ENCODE measurements around the gene HERC3. TPM values are rescaled to one million over a fixed set of nuclear protein-coding genes. Genes with fewer than 3 reads are reported as not detected.

HERC3 gene
- polyA plus RNA-seq, 1 donor from 2014 or later = 32.6 TPM

DNA sequence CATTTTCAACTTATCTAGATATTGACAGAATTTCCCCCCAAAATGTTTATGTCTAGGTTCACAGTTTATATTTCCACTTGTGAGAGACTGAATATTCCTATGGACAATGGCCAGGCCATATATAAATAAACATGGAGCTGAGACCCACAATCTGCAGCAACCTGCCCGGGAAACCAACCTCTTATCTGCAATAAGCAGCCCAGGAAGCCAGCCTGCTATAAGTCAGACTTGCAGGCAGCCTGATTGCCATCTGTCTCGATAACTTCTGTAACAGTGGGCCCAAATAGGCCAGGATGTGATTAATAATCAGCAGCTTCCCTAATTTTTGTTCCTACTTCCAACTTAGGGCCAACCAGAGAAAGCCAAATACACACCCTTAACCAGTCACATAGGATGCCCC is 110.5 kb downstream of the HERC3 start:
- H3K36me3 Mint-ChIP-seq = peaks cover 25% of the 10 kb centered on the region
- H3K4me3 Mint-ChIP-seq = no peak overlapping the region
- H3K4me1 Mint-ChIP-seq = peaks cover 2 to 4% (median 3%) of the 10 kb centered on the region in 3 donors
- no peaks in the 10 kb centered on the region for H3K27me3 Mint-ChIP-seq
- H3K27ac Mint-ChIP-seq = no peak overlapping the region
- H3K9me3 Mint-ChIP-seq = no peaks in the 10 kb centered on the region

DNA sequence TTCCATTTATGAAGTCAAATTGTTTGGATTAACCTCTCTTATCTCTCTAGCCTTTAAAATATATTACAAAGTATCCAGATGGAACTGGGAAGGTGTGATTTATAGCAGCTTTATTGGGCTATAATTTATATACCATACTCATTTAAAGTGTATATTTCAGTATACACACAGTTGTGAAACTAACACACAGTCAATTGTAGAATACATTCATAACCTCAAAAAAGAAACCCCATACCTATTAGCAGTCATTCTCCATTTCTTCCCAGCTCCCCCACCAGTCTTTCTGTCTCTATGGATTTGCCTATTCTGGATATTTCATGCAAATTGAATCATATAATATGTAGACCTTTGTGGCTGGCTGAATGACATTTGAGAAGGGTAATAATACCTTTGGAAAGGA is 112.9 kb downstream of the HERC3 start:
- Mint-ChIP-seq H3K27me3 (no peaks in the 10 kb centered on the region), H3K4me3 (no peak overlapping the region), H3K36me3 (peaks cover 33% of the 10 kb centered on the region), H3K4me1 (peaks cover 0 to 4% (median 0%) of the 10 kb centered on the region in 3 donors), H3K9me3 (no peaks in the 10 kb centered on the region), H3K27ac (peak overlapping the region in 1 of 3 donors; percentile 59)

DNA sequence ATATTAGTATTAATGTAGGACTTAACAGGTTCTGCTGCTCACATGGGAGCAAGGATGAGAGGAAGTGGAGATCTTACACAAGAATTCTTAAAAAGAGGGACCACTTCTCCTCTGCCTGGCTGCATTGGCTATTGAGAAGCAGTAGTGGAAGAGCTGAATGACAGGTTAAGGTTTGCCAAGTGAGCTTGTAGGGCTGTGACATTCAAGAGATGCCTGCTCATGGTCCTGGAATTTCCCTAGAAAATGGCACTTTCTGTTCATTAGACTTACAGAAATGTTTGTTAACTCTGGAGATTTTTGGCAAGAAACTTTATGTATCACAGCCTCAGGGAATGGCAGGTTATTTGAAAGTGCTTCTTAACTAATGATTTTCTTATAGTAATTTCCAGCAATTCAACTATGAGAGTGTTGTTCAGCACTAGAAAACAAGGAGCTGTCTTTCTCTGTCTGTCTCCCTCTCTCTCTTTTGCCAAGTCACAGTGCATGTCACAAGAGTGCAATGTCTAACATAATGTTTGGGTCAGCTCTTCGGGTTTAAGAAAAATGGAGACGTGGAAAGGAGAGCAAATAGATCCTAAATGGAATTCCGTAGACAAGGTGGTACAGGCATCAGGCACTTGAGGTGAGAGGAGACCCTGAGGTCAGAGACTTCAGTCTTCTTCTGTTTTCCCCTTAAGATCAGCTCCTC is 113.7 kb downstream of the HERC3 start:
- H3K4me3 Mint-ChIP-seq = no peak overlapping the region
- peaks cover 33% of the 10 kb centered on the region for H3K36me3 Mint-ChIP-seq
- H3K27me3 Mint-ChIP-seq = no peaks in the 10 kb centered on the region
- peak overlapping the region in 1 of 3 donors; percentile 59 for H3K27ac Mint-ChIP-seq
- H3K4me1 Mint-ChIP-seq = peaks cover 0 to 4% (median 0%) of the 10 kb centered on the region in 3 donors
- H3K9me3 Mint-ChIP-seq = no peaks in the 10 kb centered on the region

DNA sequence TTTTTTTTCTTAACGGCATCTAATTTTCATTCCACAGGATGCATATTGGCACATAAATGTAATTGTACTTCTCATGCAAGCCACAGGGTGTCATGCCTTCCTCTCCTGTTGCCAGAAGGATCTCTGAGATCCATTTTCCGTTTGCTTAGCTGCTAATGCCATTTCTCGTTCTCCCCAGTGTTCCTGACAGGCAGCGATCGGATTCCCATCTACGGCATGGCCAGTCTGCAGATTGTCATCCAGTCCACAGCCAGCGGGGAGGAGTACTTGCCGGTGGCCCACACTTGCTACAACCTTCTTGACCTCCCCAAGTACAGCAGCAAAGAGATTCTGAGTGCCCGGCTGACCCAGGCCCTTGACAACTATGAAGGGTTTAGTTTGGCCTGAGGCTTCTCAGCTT is 114.3 kb downstream of the HERC3 start:
- no peaks in the 10 kb centered on the region for H3K9me3 Mint-ChIP-seq
- no peaks in the 10 kb centered on the region for H3K27me3 Mint-ChIP-seq
- H3K27ac Mint-ChIP-seq = no peak overlapping the region
- H3K4me3 Mint-ChIP-seq = no peak overlapping the region
- peaks cover 33% of the 10 kb centered on the region for H3K36me3 Mint-ChIP-seq
- peaks cover 0 to 4% (median 0%) of the 10 kb centered on the region in 3 donors for H3K4me1 Mint-ChIP-seq

DNA sequence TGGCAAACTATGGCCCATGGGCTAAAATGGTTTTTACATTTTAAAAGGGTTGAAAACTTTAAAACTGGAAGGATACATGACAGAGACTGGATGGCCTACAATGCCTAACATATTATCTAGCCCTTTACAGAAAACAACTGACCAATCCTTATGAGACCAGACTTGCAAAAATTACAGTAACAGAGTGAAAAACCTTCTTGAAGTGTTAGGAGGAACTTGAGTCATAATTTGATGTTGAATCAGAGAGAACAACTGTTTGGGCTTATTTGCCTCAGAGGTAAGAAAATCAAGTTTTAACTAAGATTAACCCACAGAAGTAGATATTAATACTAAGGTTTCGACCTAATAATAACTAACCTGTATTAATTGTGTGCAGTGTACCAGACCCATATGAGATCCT is 117.7 kb downstream of the HERC3 start:
- H3K27me3 Mint-ChIP-seq = no peaks in the 10 kb centered on the region
- H3K9me3 Mint-ChIP-seq = peaks cover under 1 to 5% (median 4%) of the 10 kb centered on the region in 3 donors
- peaks cover 39% of the 10 kb centered on the region for H3K36me3 Mint-ChIP-seq
- peaks cover 0 to 4% (median 2%) of the 10 kb centered on the region in 3 donors for H3K4me1 Mint-ChIP-seq
- H3K4me3 Mint-ChIP-seq = no peak overlapping the region
- no peak overlapping the region for H3K27ac Mint-ChIP-seq

DNA sequence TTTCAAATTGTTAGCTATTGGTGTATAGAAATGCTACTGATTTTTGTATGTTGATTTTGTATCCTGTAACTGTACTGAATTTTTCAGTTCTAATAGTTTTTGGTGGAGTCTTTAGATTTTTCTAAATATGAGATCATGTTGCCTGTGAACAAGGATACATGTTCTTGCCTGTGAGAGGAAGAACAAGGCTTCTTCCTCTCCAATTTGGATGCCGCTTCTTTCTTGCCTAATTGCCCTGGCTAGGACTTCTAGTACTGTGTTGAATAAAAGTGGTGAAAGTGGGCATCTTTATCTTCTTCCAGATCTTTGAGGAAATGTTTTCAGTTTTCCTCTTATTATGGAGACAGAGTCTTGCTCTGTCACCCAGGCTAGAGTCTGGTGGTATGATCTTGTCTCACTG is 121.5 kb downstream of the HERC3 start:
- Mint-ChIP-seq H3K9me3 (peaks cover 9 to 25% (median 9%) of the 10 kb centered on the region in 3 donors), H3K27me3 (no peaks in the 10 kb centered on the region), H3K4me3 (no peak overlapping the region), H3K4me1 (peaks cover 0 to 4% (median 2%) of the 10 kb centered on the region in 3 donors), H3K27ac (no peak overlapping the region), H3K36me3 (peaks cover 56% of the 10 kb centered on the region)

DNA sequence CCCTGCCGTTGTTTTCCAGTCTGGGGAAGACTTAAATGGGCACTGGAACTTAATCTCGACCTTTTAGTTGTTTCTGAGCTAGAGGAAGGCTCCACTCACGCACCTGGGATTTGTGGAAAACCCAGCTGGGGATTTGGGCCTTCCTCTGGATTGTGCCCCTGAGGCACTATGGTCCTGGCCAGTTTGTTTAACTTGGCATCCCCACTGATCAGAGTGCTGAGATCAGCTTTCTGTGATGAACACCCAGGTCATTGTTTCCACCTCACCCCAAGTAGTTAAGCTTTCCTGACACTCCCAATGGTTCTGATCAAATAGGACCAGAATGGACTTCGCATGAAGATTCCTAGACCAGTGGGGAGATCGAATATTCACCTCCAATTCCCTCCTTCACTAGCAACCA is 125.8 kb downstream of the HERC3 start:
- Mint-ChIP-seq H3K27ac (no peak overlapping the region), H3K4me1 (peaks cover 0 to 4% (median 2%) of the 10 kb centered on the region in 3 donors), H3K4me3 (no peak overlapping the region), H3K36me3 (peaks cover 45% of the 10 kb centered on the region), H3K9me3 (peaks cover 7 to 21% (median 9%) of the 10 kb centered on the region in 3 donors), H3K27me3 (no peaks in the 10 kb centered on the region)

DNA sequence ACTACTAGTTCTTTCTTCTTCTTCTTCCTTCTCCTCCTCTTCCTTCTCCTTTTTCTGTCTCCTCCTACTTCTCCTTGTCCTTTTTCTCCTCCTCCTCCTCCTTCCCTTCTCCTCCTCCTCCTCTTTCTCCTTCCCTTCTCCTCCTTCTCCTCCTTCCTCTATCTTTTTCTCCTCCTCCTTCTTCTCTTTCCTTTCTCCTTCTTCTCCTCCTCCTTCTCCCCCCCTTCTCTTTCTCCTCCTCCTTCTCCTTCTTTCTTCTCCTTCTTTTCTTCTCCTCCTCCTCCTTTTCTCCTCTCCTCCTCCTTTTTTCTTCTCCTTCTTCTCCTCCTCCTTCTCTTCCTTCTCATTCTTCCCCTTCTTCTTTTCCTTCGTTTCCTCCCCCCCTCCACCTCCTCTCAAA is 127.1 kb downstream of the HERC3 start:
- peaks cover 5 to 21% (median 9%) of the 10 kb centered on the region in 3 donors for H3K9me3 Mint-ChIP-seq
- H3K4me1 Mint-ChIP-seq = peaks cover 0 to under 1% (median 0%) of the 10 kb centered on the region in 3 donors
- H3K4me3 Mint-ChIP-seq = no peak overlapping the region
- H3K36me3 Mint-ChIP-seq = peaks cover 40% of the 10 kb centered on the region
- H3K27me3 Mint-ChIP-seq = no peaks in the 10 kb centered on the region
- H3K27ac Mint-ChIP-seq = peak overlapping the region in 1 of 3 donors; percentile 9

DNA sequence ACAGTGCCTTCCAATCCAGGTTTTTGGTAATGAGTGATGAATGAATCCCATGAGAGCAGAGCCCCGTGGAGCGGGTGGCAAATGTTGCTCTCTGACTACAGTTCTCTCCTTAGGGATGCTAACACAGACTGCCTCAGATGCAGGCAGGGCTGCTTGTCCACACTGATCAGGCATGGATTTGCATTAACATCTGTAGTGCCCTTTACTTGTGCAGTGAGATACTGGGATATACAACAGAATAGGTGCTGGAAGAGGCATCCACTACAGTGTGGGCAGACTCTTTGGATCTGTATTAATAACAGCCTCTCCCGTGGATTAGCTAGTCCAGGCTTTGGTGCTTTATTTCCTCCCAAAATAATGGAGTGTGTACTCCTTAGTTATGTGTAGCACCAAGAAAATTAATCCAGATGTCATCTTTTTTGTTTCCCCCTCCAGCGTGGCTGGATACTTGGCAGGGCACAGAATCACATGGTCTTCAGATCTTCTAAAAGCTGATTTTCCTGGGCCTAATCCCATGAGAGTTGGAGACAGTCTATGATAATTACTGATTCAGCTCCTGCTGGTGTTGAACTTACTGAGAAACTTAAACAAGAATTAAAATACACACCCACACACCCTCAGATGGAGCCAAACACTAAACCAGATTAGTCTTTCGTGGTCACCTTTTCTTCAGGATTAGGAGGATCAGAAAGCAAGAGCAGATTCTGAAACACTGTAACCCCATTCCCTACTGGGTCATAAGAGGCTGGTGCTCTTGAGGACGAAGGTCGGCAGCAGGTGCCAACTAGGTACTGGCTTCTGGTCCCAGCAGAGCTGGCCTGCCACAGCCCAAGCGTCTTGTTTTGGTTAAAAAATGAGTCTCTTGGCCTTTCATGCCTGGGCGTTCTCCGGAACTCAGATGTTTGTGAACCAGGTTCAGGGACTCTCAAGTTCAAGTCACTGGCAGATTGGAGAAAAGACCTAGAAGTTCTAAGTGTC is 128.5 kb downstream of the HERC3 start:
- Mint-ChIP-seq H3K27ac (peak overlapping the region in 1 of 3 donors; percentile 67), H3K27me3 (no peaks in the 10 kb centered on the region), H3K9me3 (peaks cover 4 to 17% (median 5%) of the 10 kb centered on the region in 3 donors), H3K4me1 (no peaks in the 10 kb centered on the region), H3K4me3 (no peak overlapping the region), H3K36me3 (peaks cover 31% of the 10 kb centered on the region)

DNA sequence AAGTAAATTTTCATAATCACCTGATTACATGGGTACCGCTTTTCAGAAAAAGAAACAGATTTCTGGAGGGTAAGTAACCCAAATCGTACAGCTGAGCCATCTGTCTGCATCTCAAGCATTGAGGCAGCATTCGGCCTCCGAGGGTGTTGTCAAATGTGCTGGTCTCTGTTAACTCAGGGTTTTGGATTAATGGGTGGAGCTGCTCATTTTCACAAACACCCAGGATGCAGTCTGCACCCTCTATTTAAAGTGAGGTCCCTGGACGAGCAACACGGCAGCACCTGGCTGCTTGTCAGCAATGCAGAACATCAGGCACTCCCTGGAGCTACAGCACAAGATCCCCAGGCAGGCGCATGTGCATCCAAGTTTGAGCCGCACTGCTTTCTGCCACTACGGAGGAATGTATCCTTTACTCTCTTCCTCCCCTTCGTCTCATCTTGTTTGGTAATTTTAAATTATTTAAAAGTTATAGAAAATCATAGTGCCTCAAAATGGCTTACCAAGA is 130.0 kb downstream of the HERC3 start:
- no peak overlapping the region for H3K27ac Mint-ChIP-seq
- no peaks in the 10 kb centered on the region for H3K27me3 Mint-ChIP-seq
- no peak overlapping the region for H3K4me3 Mint-ChIP-seq
- H3K4me1 Mint-ChIP-seq = no peaks in the 10 kb centered on the region
- peaks cover 0 to 4% (median 2%) of the 10 kb centered on the region in 3 donors for H3K9me3 Mint-ChIP-seq
- peaks cover 15% of the 10 kb centered on the region for H3K36me3 Mint-ChIP-seq

DNA sequence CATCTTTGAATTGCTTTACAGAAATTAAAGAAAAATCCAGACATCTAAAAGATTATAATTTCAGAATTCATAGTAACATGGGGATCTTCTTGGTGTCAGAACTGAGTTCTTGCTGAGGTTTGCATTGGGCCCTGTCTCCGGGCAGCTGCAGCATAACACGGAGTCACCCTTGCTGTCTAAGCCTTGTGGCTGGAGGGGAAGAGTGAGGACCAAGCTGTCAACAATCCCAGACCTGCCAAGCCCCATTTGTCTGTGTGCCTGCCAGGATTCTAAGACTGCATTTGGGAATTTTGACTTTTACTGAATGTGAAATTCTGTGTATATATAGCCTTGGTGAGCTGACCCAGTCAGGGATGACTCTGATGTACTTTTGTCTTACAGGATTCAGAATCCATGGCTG is 130.5 kb downstream of the HERC3 start:
- H3K9me3 Mint-ChIP-seq = no peaks in the 10 kb centered on the region
- H3K36me3 Mint-ChIP-seq = peaks cover 13% of the 10 kb centered on the region
- no peak overlapping the region for H3K4me3 Mint-ChIP-seq
- H3K27me3 Mint-ChIP-seq = no peaks in the 10 kb centered on the region
- H3K4me1 Mint-ChIP-seq = no peaks in the 10 kb centered on the region
- H3K27ac Mint-ChIP-seq = no peak overlapping the region

DNA sequence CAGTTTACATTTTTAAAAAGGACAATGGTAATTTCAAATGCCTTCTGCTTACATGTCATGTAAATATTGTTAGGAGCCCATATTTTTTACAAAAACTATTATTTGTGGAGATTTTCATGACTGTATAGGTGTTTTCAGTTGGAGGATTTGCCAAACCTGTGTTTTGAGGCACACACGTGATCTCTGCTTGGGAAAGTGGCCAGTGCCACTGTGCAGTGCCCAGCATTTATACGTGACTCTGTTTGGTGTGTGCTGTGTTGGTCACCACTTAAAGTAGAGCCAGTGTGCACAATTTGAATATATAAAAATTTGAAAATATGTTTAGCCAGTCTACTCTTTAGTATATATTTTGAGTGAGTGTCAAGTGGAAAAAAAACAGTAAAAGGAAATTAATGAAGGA is 132.1 kb downstream of the HERC3 start:
- Mint-ChIP-seq H3K4me3 (no peak overlapping the region), H3K27me3 (no peaks in the 10 kb centered on the region), H3K27ac (no peak overlapping the region), H3K36me3 (peaks cover 10% of the 10 kb centered on the region), H3K4me1 (no peaks in the 10 kb centered on the region), H3K9me3 (no peaks in the 10 kb centered on the region)

DNA sequence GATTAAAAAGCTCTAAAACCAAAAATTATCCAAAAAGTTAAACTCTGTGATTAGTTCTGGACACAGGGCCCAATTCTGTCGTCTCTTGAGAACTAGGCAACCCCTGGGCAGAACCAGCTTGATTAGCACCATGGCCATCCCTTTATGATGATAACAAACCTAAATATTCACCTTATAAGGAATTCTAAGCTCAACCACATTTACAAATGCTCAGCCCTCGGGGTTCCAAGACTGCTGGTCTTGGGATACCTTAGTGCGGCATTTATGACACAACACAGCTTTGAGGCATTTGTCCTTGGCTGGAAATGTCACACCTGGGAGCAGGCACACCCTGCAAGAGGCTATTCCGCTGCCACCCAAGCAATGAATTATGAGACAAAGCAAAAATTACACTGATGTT is 132.9 kb downstream of the HERC3 start:
- no peaks in the 10 kb centered on the region for H3K27me3 Mint-ChIP-seq
- no peak overlapping the region for H3K27ac Mint-ChIP-seq
- no peaks in the 10 kb centered on the region for H3K9me3 Mint-ChIP-seq
- no peaks in the 10 kb centered on the region for H3K4me1 Mint-ChIP-seq
- H3K36me3 Mint-ChIP-seq = peaks cover 12% of the 10 kb centered on the region
- H3K4me3 Mint-ChIP-seq = no peak overlapping the region

DNA sequence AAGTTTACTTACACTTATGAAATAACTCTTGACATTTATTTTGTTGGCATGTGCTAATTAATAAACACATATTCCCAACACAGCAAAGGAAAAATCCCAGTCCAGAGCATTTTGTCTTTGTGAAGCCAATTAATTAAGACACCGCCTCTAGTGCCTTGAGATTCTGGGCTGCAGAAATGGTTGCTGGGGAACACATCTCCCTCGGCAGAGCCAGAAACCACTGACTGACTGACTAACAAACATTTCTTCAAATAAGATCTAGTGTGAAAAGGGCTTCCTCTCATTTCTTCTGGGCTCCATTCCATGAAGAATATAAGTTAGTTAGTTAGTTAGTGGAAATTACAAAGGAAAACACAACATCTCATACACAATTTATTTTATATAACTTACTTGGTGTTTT is 133.7 kb downstream of the HERC3 start:
- Mint-ChIP-seq H3K27me3 (no peaks in the 10 kb centered on the region), H3K4me3 (no peak overlapping the region), H3K27ac (no peak overlapping the region), H3K36me3 (peaks cover 11% of the 10 kb centered on the region), H3K4me1 (no peaks in the 10 kb centered on the region), H3K9me3 (no peaks in the 10 kb centered on the region)

DNA sequence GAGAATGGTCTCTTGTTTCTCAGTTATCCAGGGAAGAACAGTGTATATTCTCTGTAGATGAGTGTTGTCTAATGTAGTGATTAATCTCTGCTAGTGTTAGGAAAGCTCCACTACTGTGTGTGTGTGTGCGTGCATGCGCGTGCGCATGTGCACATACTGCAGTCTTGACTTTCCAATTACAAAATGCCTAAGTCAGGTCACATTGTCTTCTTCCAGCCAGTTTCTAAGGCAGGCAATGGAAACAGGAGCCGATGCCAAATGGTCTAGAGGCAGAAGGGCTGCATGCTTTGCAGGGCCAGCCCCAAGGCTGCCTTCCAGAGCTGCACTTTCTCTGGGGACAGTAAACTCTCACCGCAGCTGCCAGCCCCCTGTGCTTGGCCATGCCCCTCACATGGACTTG is 135.9 kb downstream of the HERC3 start:
- H3K4me3 Mint-ChIP-seq = no peak overlapping the region
- H3K36me3 Mint-ChIP-seq = peaks cover 10% of the 10 kb centered on the region
- H3K9me3 Mint-ChIP-seq = no peaks in the 10 kb centered on the region
- no peaks in the 10 kb centered on the region for H3K27me3 Mint-ChIP-seq
- H3K27ac Mint-ChIP-seq = no peak overlapping the region
- H3K4me1 Mint-ChIP-seq = no peaks in the 10 kb centered on the region
